ENCODE measurements around the gene ITGB4.

ITGB4 gene

DNA sequence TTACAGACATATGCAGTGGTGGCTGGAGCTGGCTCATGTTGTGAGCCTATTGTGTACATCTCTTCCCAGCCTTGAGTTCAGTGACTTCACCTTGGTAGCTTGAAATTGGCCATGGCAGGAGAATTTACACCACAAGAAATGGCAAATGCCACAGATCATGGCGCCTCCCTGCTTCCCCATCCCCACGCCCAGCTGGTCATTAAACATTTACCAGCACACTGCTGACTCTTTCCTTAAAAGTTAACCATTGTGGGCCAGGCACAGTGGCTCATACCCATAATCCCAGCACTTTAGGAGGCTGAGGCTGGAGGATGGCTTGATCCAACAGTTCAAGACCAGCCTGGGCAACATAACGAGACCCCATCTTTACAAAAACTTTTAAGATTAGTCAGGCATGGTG lies 22.6 kb upstream of the ITGB4 start:
- DNase-seq = no peak

GRCh38 chr17:75701288-75701687 lies 20.0 kb upstream of the ITGB4 start:
- DNase-seq = no peak

DNA sequence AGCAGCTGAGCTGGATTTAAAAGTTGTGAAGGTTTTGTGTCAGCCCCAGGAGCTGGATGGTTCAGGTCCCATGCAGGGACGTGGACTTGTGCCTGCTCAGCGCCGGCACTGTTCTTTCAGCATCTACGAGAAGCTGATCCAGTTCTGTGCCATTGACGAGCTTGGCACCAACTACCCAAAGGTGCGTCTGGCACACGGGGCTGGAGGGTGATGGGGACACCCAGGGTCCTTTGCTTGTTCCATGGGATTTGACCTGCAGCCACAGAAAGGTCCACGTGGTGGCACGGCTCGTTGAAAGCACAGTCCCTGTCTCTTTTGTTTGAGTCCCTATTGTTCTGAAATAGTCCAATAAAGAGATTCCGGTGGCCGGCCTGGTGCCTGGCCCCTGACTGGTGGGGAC lies 18.1 kb upstream of the ITGB4 start:
- DNase-seq = no peak

GRCh38 chr17:75703591-75703990 lies 17.7 kb upstream of the ITGB4 start:
- DNase-seq = no peak

DNA sequence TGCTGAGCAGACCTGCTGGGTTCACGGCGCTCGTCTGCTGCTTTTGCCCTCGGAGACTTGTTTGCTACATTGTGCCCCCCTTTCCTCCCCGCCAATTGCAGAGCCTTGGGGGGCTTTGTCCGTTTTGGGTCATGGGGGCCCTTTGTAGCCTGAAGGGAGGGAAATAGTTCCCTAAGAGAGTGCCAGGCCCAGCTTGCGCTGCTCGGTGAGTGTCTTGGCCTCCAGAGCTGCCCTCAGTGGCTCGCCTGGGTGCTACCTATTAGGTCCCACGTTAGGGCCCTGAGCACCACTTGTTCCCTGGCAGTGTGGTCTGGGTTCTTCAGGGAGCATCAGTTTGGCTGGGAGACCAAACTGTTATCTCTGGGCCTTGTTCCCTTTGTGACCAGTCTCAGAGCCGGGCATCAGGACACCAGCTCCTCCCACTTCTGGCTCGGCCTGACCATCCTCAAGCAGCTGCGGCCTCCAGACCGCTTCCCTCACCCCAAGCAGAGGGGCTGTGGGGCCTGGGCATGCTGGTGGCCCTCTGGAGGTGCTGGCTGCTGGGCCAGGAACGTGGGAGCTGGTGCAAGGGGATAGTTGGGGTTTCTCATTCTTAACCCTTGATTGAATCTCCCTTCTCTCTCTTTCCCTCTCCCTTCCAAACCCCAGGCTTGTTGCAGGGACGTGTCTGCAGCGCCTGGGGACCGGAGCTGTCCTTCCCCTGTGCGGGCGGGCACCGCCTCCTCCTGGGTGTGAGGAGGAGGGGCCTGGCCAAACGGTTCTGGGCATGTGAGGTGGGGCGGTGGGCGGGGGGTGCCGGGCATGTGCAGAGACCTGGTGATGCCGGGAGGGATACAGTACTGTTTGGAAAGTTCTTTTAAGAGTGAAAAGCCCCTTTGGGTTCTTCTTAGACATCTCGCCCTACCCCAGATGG lies 16.0 kb upstream of the ITGB4 start:
- no peak for DNase-seq

DNA sequence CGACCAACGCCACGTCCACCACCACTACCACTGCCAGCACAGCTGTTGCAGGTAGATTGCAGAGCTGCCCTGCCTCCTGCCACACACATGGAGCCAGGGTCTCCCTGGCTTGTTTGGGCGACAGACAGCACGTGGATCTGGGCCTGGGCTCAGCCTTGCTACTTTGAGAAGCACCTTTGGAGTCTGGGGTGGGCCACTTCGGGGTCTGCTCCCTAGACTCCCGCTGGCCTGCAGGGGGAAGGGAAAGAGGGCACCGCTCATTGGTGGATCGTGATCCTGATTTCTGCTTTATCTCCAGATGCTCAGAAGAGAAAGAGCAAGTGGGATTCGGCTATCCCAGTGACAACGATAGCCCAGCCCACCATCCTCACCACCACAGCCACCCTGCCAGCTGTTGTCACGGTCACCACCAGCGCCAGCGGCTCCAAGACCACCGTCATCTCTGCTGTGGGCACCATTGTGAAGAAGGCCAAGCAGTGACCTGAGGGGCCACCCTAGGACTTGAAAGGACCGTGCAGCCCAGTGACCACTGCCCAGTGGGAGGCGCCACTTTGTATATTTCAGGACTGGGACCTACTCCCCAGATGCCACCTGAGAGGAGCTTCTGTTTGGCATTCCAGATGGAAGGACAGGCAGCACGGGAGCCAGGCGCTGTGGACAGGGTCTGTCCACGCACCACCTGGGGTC lies 15.1 kb upstream of the ITGB4 start:
- DNase-seq = no peak

DNA sequence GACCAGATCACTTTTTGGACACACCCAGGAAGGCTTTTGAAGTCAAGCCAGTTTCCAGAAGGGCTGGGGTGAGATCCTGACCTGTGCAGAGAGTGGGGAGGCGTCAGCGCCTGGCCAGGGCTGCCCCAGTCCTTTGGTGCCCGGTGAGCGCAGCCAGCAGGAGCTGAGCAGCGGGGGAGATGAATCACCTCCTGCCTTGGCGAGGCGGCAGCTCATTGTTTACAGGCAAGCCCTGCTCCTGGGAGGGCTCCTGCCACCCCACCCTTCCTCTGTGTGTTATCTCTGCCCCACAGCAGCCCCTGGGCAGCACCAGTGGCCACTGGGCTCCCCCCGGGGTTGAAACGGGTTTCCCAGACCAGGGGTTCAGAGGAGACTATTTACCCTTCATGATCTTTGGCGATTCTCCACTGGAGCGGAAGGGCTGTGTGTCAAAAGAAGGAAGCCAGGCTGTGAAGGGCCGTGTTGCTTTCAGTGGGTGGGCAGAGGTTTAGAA lies 14.1 kb upstream of the ITGB4 start:
- DNase-seq = no peak

- DNase-seq = no peak
Measured at GRCh38 chr17:75712446-75712845, 8.8 kb upstream of the ITGB4 start.

DNA sequence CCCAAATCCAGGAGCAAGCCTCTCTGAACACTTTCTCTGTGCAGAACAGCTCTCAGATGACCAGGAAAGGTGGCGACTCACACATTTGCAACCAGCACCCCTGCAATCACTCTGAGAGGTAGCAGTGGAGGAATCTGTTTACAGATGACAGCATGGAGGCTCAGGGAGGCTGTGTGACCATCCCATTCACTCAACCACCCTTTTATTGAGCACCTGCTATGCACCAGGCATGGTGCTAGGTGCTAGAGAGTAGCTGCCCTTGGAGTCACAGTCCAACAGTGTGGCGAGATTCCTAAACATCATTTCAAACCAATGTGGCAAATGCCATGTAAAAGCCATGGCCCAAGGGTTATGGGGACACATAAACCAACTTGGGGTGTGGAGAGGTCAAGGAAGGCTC lies 1.5 kb upstream of the ITGB4 start:
- DNase-seq = no peak

GRCh38 chr17:75721463-75722011 lies 278 bp downstream of the ITGB4 start:
- DNase-seq = no peak

DNA sequence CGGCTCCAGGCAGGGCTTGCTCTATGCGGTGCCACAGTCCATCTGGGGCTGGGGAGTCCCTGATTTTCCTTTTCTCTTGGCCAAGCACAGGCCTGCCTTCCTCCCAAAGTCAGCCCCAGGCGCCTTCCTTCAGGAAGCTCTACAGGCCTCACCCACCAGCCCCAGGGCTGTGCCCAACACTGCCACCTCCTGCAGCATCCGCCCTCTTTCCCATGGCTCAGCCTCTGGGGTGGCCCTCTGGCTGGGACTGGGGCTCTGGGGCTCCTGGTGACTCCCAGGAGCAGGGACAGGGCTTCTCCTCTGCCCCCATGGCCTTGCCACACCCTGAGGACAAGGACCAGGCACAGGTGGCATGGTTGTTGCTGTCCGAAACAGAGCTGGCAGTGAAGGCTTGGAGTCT lies 817 bp downstream of the ITGB4 start:
- DNase-seq = no peak

GRCh38 chr17:75722542-75723095 lies 1.4 kb downstream of the ITGB4 start:
- DNase-seq = no peak

DNA sequence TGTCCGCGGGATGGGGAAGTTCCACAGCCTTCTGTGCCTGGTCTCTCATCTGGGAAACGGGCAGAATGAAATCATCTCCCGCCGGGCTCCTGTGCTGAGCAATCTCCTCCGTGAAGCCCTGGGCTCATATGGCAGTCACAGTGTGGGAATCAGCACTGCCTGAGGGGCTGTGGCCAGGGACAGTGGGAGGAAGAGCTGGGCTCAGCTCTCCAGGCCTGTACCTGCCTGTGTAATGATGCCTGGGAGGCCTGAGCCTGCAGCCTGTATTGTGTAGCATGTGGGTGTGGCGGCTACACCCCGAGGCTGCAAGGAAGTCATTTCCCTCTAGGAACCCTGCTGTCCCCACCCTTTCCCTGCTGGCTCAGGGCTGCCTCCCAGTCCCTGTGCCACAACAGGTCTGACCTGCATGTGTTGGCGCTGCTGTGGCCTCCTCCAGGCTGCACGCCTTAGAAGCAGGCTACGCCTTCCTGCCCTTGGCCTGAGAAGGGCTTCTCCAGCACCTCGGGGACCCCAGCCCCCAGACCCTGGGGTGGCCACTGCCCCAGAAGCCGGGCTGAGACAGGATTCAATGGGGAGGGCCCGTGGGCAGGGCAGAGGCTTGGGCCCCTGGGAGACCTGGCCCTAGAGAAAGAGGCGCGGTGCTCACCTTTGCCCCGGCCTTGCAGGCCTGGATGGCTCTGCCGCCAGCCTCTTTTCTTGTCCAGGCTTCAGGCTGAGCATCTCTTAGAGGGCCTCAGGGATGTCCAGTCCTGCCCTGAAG lies 2.1 kb downstream of the ITGB4 start:
- DNase-seq = no peak

- no peak for DNase-seq
Measured at GRCh38 chr17:75724016-75725003, 3.1 kb downstream of the ITGB4 start.

GRCh38 chr17:75725504-75725903 lies 4.2 kb downstream of the ITGB4 start:
- DNase-seq = no peak

GRCh38 chr17:75727391-75727790 lies 6.1 kb downstream of the ITGB4 start:
- DNase-seq = no peak

DNA sequence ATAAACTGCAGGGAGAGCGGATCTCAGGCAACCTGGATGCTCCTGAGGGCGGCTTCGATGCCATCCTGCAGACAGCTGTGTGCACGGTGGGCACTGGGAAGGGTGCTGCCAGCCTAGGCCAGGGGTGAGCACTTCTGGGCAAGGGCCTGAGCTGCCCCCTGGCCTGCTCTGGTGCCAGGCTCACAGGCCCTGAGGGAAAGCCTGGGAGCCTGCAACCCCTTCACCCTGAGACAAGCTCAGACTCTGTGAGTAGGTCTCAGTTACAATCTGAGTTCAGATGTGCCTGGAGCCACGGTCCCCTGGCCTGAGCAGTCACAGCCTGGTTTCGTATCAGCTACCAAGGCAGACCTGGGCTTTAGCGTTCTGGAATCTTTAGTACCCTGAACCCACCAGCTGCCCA lies 8.1 kb downstream of the ITGB4 start:
- no peak for DNase-seq

GRCh38 chr17:75730065-75730464 lies 8.8 kb downstream of the ITGB4 start:
- no peak for DNase-seq

GRCh38 chr17:75731086-75731715 lies 9.9 kb downstream of the ITGB4 start:
- no peak for DNase-seq

GRCh38 chr17:75731716-75732498 lies 10.6 kb downstream of the ITGB4 start:
- no peak for DNase-seq
